ENCODE results near the gene KRTAP5-8. TPM values are rescaled to one million over a fixed set of nuclear protein-coding genes. Genes with fewer than 3 reads are reported as not detected.

Gene KRTAP5-8
- total RNA-seq, 1 donor from 2014 or later = not detected

DNA sequence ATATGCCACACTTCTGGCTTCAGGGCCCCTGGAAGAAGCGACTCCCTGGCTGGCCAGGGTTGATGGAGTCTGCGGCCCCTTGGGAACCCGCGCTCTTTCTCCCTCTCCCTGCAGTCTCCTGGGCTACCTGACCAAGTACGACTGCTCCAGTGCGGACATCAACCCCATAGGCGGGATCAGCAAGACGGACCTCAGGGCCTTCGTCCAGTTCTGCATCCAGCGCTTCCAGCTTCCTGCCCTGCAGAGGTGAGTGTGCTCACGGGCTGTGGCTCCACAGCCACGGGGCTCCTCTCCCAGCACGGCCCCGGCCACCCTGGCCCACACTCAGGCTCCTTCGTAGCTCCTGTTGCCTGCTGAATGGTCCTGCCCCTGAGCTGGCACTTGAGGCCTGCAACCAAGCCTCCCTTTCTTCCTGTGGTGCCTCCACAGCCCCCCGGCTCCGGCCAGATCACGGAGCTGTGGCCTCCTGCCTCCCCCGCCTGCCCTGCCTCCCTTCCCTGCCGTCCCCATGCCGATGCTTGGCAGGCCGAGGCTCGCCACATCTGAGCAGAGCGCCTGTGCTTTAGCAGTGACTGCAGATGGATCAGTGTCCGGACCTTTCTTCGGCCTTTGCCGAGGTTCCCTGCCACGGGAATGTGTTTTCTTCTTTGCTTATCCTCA lies 47.0 kb upstream of the KRTAP5-8 start:
- no peak overlapping the region for H3K4me3 Mint-ChIP-seq (ENCODE audit: unreplicated experiment)
- no peak for TF ChIP-seq CTCF (IDR thresholded peaks at IDR 0.05)
- DNase-seq (ENCODE audit: extremely low spot score, unreplicated experiment) = peak; percentile 80
- no peaks in the 10 kb centered on the region for H3K27me3 Mint-ChIP-seq (ENCODE audit: unreplicated experiment)
- H3K36me3 Mint-ChIP-seq (ENCODE audit: unreplicated experiment) = peaks cover 51% of the 10 kb centered on the region
- no peak overlapping the region for H3K27ac Mint-ChIP-seq (ENCODE audit: unreplicated experiment)
- no peaks in the 10 kb centered on the region for H3K9me3 Mint-ChIP-seq (ENCODE audit: unreplicated experiment)
- H3K4me1 Mint-ChIP-seq (ENCODE audit: unreplicated experiment) = peaks cover 21% of the 10 kb centered on the region

DNA sequence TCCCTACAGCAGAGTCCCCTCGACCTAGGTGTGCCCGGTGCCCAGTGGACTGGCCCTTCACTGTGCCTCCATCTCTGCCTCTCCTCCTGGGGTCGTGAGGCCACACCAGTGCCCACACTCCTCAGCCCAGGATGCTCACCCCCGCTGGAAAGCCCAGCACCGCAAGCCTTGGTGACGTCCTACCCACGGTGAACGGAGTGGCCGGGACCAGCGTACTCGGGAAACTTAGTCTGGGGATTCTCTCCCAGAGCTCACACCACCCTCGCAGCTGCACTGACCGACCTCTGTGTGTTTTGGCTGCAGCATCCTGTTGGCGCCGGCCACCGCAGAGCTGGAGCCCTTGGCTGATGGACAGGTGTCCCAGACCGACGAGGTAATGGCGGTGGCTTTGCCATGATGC lies 46.3 kb upstream of the KRTAP5-8 start:
- Mint-ChIP-seq H3K4me1 (ENCODE audit: unreplicated experiment) (peaks cover 20% of the 10 kb centered on the region), H3K27ac (ENCODE audit: unreplicated experiment) (no peak overlapping the region), H3K27me3 (ENCODE audit: unreplicated experiment) (no peaks in the 10 kb centered on the region), H3K36me3 (ENCODE audit: unreplicated experiment) (peaks cover 47% of the 10 kb centered on the region), H3K9me3 (ENCODE audit: unreplicated experiment) (no peaks in the 10 kb centered on the region), H3K4me3 (ENCODE audit: unreplicated experiment) (no peak overlapping the region)
- peak; percentile 80 for DNase-seq (ENCODE audit: extremely low spot score, unreplicated experiment)
- no peak for TF ChIP-seq CTCF (IDR thresholded peaks at IDR 0.05)

DNA sequence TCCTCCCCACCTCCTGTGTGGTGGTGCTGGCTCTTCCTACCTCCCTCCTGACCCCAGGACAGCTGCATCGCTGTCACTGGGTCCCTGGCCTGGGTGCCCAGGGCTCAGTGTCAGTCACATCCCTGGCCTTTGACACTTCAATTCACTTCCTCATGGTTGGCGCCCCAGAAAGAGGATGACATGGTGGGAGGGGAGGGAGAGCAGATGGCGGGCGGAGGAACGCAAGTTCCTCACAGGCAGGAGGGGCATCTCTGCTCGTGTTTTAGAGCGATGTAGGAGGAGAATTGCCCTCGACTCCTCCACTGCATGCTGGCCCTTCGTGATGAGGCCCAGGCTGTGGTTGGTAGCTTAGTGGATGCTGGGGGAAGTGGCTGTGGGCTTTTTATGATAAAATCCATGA lies 45.9 kb upstream of the KRTAP5-8 start:
- peaks cover 20% of the 10 kb centered on the region for H3K4me1 Mint-ChIP-seq (ENCODE audit: unreplicated experiment)
- no peak overlapping the region for H3K27ac Mint-ChIP-seq (ENCODE audit: unreplicated experiment)
- DNase-seq (ENCODE audit: extremely low spot score, unreplicated experiment) = peak; percentile 57
- H3K36me3 Mint-ChIP-seq (ENCODE audit: unreplicated experiment) = peaks cover 50% of the 10 kb centered on the region
- TF ChIP-seq CTCF (IDR thresholded peaks at IDR 0.05) = no peak
- H3K4me3 Mint-ChIP-seq (ENCODE audit: unreplicated experiment) = no peak overlapping the region
- H3K27me3 Mint-ChIP-seq (ENCODE audit: unreplicated experiment) = no peaks in the 10 kb centered on the region
- no peaks in the 10 kb centered on the region for H3K9me3 Mint-ChIP-seq (ENCODE audit: unreplicated experiment)

DNA sequence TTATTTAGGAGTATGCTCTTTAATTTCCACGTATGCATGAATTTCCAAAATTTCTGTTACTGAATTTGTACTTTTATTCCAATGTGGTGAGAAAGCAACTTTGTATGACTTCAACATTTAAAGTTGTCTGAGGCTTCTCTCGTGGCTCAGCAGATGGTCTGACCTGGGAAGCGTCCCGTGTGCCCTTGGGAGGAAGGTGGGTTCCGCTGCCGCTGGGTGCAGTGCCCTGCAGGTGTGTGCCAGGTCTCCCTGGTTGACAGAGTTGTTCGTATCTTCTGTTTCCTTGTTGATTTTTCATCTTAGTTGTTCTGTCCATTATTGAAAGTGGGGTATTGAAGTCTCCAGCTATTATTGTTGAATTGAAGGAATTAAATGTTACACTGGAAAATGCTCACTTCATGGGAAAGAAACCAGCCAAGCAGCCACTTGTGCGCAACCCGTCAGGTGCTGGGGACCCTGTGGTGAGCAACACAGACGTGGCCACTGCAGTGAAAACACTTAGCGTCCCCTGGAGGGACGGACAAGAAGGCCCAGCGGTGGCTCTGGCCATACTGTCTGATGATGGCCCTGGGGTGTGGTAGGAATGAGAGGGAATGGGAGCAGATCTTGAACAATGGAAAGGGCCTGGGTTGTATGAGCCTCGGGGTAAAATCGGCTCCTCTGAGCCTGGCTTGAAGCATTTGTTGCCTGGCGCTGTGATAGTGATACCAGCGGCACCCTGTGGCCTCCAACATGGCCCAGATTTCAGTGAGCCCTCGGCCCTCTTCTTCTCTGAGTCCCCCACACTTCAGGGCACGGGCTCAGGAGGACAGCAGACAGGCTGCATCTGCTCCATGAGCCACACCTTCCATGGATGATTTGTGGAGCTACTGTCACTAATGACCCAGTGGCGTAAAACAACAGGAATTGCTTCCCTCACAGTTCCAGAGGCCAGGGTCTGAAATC lies 42.3 kb upstream of the KRTAP5-8 start:
- no peaks in the 10 kb centered on the region for H3K27me3 Mint-ChIP-seq (ENCODE audit: unreplicated experiment)
- H3K27ac Mint-ChIP-seq (ENCODE audit: unreplicated experiment) = no peak overlapping the region
- peaks cover 6% of the 10 kb centered on the region for H3K4me1 Mint-ChIP-seq (ENCODE audit: unreplicated experiment)
- no peaks in the 10 kb centered on the region for H3K9me3 Mint-ChIP-seq (ENCODE audit: unreplicated experiment)
- no peak overlapping the region for H3K4me3 Mint-ChIP-seq (ENCODE audit: unreplicated experiment)
- no peak for TF ChIP-seq CTCF (IDR thresholded peaks at IDR 0.05)
- peak; percentile 51 for DNase-seq (ENCODE audit: extremely low spot score, unreplicated experiment)
- peaks cover 69% of the 10 kb centered on the region for H3K36me3 Mint-ChIP-seq (ENCODE audit: unreplicated experiment)

GRCh38 chr11:71496421-71496820 lies 41.4 kb upstream of the KRTAP5-8 start:
- Mint-ChIP-seq H3K9me3 (ENCODE audit: unreplicated experiment) (no peaks in the 10 kb centered on the region), H3K27ac (ENCODE audit: unreplicated experiment) (no peak overlapping the region), H3K4me3 (ENCODE audit: unreplicated experiment) (no peak overlapping the region), H3K4me1 (ENCODE audit: unreplicated experiment) (peaks cover 9% of the 10 kb centered on the region), H3K36me3 (ENCODE audit: unreplicated experiment) (peaks cover 69% of the 10 kb centered on the region), H3K27me3 (ENCODE audit: unreplicated experiment) (no peaks in the 10 kb centered on the region)
- DNase-seq (ENCODE audit: extremely low spot score, unreplicated experiment) = peak; percentile 73
- TF ChIP-seq CTCF (IDR thresholded peaks at IDR 0.05) = no peak

Data from osteocyte (in vitro differentiated cells).